Heart right ventricle (tissue), 16 donors: ENCODE data around the gene USP47. TPM values are rescaled to one million over a fixed set of nuclear protein-coding genes. Genes with fewer than 3 reads are reported as not detected.

Experiments used
- ATAC-seq, 8 donors: fragments of 200-7000 bp; cut with Tn5 transposase; one replicate each; pipeline ENCODE4 v1.9.1; 2020; ENCODE audit warnings: mild to moderate bottlenecking in 8 of 8, moderate library complexity in 8 of 8, moderate number of reproducible peaks in 1 of 8
- DNase-seq, 2 donors: peaks; one replicate each; pipeline ENCODE4 v3.0.0-alpha.2; 2020
- H3K27ac ChIP-seq, 10 donors: fragments of 200-600 bp; sonication (generic) in 2 of 10; one replicate each; pipeline versions ENCODE4 v1.5.0 to v1.8.0; 2020 to 2022; ENCODE audit warnings: mild to moderate bottlenecking in 3 of 10
- H3K27me3 ChIP-seq, 7 donors: fragments of 200-600 bp; one replicate each; pipeline ENCODE4 v1.8.0; 2021 to 2022; ENCODE audit warnings: mild to moderate bottlenecking in 2 of 7
- H3K36me3 ChIP-seq, 9 donors: fragments of 200-600 bp; sonication (generic) in 1 of 9; one replicate each; pipeline versions ENCODE4 v1.5.0 to v1.8.0; 2020 to 2022; ENCODE audit warnings: mild to moderate bottlenecking in 2 of 9
- H3K4me1 ChIP-seq, 9 donors: fragments of 200-600 bp; sonication (generic) in 1 of 9; one replicate each; pipeline versions ENCODE4 v1.5.0 to v1.8.0; 2020 to 2022; ENCODE audit warnings: mild to moderate bottlenecking in 4 of 9
- H3K4me3 ChIP-seq, 10 donors: fragments of 200-600 bp; sonication (generic) in 2 of 10; one replicate each; pipeline versions ENCODE4 v1.5.0 to v1.8.0; 2020 to 2022; ENCODE audit warnings: mild to moderate bottlenecking in 7 of 10, moderate library complexity in 2 of 10
- H3K9me3 ChIP-seq, 11 donors: fragments of 200-600 bp in 10 of 11; sonication (generic) in 2 of 11; one replicate each; pipeline versions ENCODE4 v1.5.0 to v1.8.0; 2013 to 2022; ENCODE audit warnings: mild to moderate bottlenecking in 2 of 11, control low read depth in 1 of 11, moderate library complexity in 1 of 11
- CTCF ChIP-seq, 9 donors: fragments of 200-600 bp; sonication (generic) in 2 of 9; IDR thresholded peaks; one replicate each; pipeline versions ENCODE4 v1.5.0 to v1.8.0; 2021 to 2022; ENCODE audit warnings: antibody characterized with exemption in 9 of 9, mild to moderate bottlenecking in 5 of 9, moderate library complexity in 1 of 9
- WGBS, 2 donors: extraction: QIAGEN DNeasy Blood & Tissue Kit; methylation state at CpG; one replicate each; pipeline ENCODE4 v1.1.7; 2013; ENCODE audit warnings: inconsistent platforms in 1 of 2; 5-methylcytosine and 5-hydroxymethylcytosine counted together
- intact Hi-C, 10 donors: fragments of 100-400 bp; cut with DNase I; formaldehyde crosslinking; loops; one replicate each; pipeline versions ENCODE4 v1.11.1 to v1.14.2; 2022
- polyA plus RNA-seq, 2 donors: library from polyadenylated mRNA; stranded (reverse); fragments of 200-250 nt; gene quantifications; one replicate each; pipeline ENCODE4 v1.2.3, GENCODE V29; 2013
- total RNA-seq, 10 donors: library from RNA; stranded (reverse); fragmentation: NEBNext Ultra II Directional in 3 of 10; extraction: Animal tissue kit (Norgen Biotek cat#: 25700) in 3 of 10; gene quantifications; one replicate each; pipeline versions ENCODE4 v1.2.1 to v1.2.4, GENCODE V29; 2021 to 2023
- donor health status: Arrhythmogenic right ventricular cardiomyopathy.
- donor health status: ischemic (EF 13 %, LVEDD 7.1; RV severe dilation, severe dysfunction).
- donor health status: healthy with polysubstance abuse.
- donor health status: DM: no; HTN: yes; CAD: no.
- donor health status: DM: no; HTN: no; CAD: no.
- donor health status: ischemic (EF 25% LVEDD 6.9; RV normal size, moderate dysfunction).
- donor health status: ischemic (EF 25% LVEDD 5.7; RV mildly dilated, moderate dysfunction).
- donor health status: healthy.
- donor health status: DM: yes; HTN: yes; CAD: no.
- donor health status: Ischemic cardiomyopathy.
- donor health status: ischemic (EF 35%, LVEDD 5.7; RV mildly dilated, moderate dysfunction).
- donor health status: nonischemic (EF 11% LVEDD 7.7; RV severe dilation, severe dysfunction).
- donor health status: DM: yes; HTN: yes; CAD: no.
- donor health status: PGD.
- donor health status: ischemic (EF 29% LVEDD 5.4; RV normal size, mild dysfunction).
- donor health status: nonischemic (EF 23%, LVEDD 6.1; RV moderate dilation, normal function).

USP47 gene
- total and polyA plus RNA-seq, 12 donors, result 30.5 to 56.4 (median 52.5) TPM

DNA sequence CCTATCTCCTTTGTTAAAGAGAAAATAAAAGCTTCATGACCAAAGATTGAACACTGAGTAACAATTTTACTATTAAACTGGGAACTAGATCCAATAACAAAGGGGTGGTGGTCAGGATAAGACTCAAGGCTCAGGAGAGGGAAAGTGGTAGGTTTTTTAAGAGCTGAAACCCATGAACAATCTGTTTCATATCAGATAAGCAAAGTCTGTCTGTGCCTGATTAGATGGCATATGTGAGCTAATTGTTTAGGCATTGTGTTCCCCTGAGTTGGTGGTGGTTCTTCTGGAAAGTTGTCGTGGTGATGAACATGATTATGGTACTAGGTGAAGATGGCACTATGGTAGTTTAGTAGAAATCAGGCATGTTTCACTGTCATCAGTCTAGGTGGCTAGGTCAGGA lies 24.4 kb downstream of the USP47 start:
- H3K4me1 ChIP-seq, result peaks cover 0 to 57% (median 22%) of the 10 kb centered on the region in 9 donors
- no peak overlapping the region for H3K4me3 ChIP-seq
- ATAC-seq (no peak), DNase-seq (no peak)
- H3K27me3 ChIP-seq, result no peaks in the 10 kb centered on the region
- peaks cover 0 to 36% (median 7%) of the 10 kb centered on the region in 11 donors for H3K9me3 ChIP-seq
- peaks cover 0 to 6% (median 0%) of the 10 kb centered on the region in 9 donors for H3K36me3 ChIP-seq
- 83 to 92% methylated on average over 1 of the region's 1 CpG for WGBS, 2 donors
- no peak overlapping the region for H3K27ac ChIP-seq
- no peak for TF ChIP-seq CTCF (IDR thresholded peaks at IDR 0.05)
- intact Hi-C loops, result no loop called here

GRCh38 chr11:11867720-11868119 lies 25.9 kb downstream of the USP47 start:
- WGBS, 2 donors, result 86 to 96% methylated on average over 1 of the region's 1 CpG
- no peak for ATAC-seq
- intact Hi-C loops, result no loop called here
- no peaks in the 10 kb centered on the region for H3K27me3 ChIP-seq
- no peak for TF ChIP-seq CTCF (IDR thresholded peaks at IDR 0.05)
- peaks cover 0 to 6% (median 0%) of the 10 kb centered on the region in 9 donors for H3K36me3 ChIP-seq
- peaks cover 0 to 36% (median 7%) of the 10 kb centered on the region in 11 donors for H3K9me3 ChIP-seq
- no peak overlapping the region for H3K4me3 ChIP-seq
- no peak for DNase-seq
- peaks cover 0 to 56% (median 27%) of the 10 kb centered on the region in 9 donors for H3K4me1 ChIP-seq
- no peak overlapping the region for H3K27ac ChIP-seq

DNA sequence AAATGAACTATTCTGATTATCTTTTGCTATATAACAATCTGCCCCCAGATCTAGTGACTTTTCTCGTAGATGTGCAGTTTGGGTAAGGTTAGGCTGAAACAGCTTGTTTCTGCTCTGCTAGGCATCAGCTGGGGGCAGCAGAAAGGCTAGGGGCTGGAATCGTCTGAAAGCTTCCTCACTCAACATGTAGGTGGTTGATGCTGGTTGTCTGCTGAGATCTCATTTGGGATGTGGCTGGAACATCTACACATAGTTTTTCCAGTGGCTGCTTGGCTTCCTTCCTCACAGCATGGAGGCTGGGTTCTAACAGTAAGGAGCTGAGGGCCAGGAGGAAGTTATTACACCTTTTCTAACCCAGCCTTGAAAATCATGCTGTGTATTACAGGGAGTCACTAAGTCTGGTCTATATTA lies 30.2 kb downstream of the USP47 start:
- Histone ChIP-seq H3K36me3 (peaks cover 0 to 17% (median 0%) of the 10 kb centered on the region in 9 donors), H3K4me1 (peaks cover 0 to 48% (median 31%) of the 10 kb centered on the region in 9 donors), H3K27ac (no peak overlapping the region), H3K9me3 (peaks cover 0 to 20% (median 2%) of the 10 kb centered on the region in 11 donors), H3K27me3 (no peaks in the 10 kb centered on the region), H3K4me3 (no peak overlapping the region)
- 41 to 48% methylated on average over 2 of the region's 2 CpGs for WGBS, 2 donors
- peak in 4 of 8 donors; percentile 21 to 31 (median 26) for ATAC-seq
- TF ChIP-seq CTCF (IDR thresholded peaks at IDR 0.05), result no peak
- DNase-seq, result no peak
- intact Hi-C loops, result no loop called here

DNA sequence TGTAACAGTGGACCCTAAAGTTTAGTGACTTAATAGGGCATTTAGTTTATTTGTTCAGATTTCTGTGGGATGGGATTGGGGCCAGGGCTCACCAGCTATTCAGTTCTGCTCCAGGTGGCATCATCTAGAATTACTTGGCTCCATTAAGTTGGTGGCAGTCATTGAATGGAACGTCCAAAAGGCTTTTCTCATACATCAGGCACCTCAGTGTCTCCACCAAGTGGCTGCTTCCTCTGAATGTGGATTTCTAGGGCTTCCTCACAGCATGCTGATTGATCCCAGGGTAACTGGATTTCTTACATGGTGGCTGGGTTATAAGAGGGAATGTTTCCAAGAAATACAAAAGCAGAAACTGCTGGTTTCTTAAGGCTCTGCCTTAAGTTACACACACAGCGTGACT lies 34.7 kb downstream of the USP47 start:
- no peaks in the 10 kb centered on the region for H3K9me3 ChIP-seq
- H3K4me1 ChIP-seq, result peaks cover 0 to 55% (median 39%) of the 10 kb centered on the region in 9 donors
- WGBS, 2 donors, result 84 to 87% methylated on average over 2 of the region's 2 CpGs
- DNase-seq (no peak), ATAC-seq (no peak)
- no peaks in the 10 kb centered on the region for H3K27me3 ChIP-seq
- peak in 2 of 9 donors; percentile 16 to 24 for TF ChIP-seq CTCF (IDR thresholded peaks at IDR 0.05)
- peaks cover 0 to 14% (median 0%) of the 10 kb centered on the region in 9 donors for H3K36me3 ChIP-seq
- no peak overlapping the region for H3K4me3 ChIP-seq
- intact Hi-C loops, result no loop called here
- no peak overlapping the region for H3K27ac ChIP-seq
